Measurements from ENCODE around the gene TMEM138. TPM values are rescaled to one million over a fixed set of nuclear protein-coding genes. Genes with fewer than 3 reads are reported as not detected.

TMEM138 gene
- total RNA-seq = 19.9 TPM

- H3K27me3 ChIP-seq = no peaks in the 10 kb centered on the region
- H3K4me3 ChIP-seq = peak within 1 kb of the TSS; percentile 56 to 72
- TF ChIP-seq POLR2A (IDR thresholded peaks at IDR 0.05) (peak in 1 of 2 donors; percentile 65), POLR2AphosphoS5 (IDR thresholded peaks at IDR 0.05; ENCODE audit: insufficient read depth in 1 of 2, low read depth in 1 of 2) (peak; percentile 92 to 93), CTCF (IDR thresholded peaks at IDR 0.05) (no peak)
- peak within 1 kb of the TSS; percentile 83 for H3K27ac ChIP-seq
- DNase-seq (ENCODE audit: extremely low spot score in 2 of 2) = no peak
- intact Hi-C loops (cut with DNase I) = no loop called here
- no peaks in the 10 kb centered on the region for H3K9me3 ChIP-seq
- peaks cover 42% of the 10 kb centered on the region for H3K4me1 ChIP-seq
- H3K36me3 ChIP-seq = peaks cover 0 to 26% of the 10 kb centered on the region in 2 donors
Observed at GRCh38 chr11:61361741-61362541, at the start of gene TMEM138, which contains the start of gene CYB561A3. Gene TMEM138 (plus strand): TSS chr11:61362374. CDS start chr11:61364391, 2,017 bp downstream. Gene CYB561A3 (minus strand): TSS chr11:61361882. CDS start chr11:61356713, 5,169 bp downstream.

- Histone ChIP-seq H3K27me3 (no peaks in the 10 kb centered on the region), H3K36me3 (peaks cover 0 to 91% of the 10 kb centered on the region in 2 donors), H3K4me1 (no peaks in the 10 kb centered on the region), H3K4me3 (no peak overlapping the region), H3K9me3 (no peaks in the 10 kb centered on the region), H3K27ac (no peak overlapping the region)
- DNase-seq (ENCODE audit: extremely low spot score in 2 of 2) = no peak
- intact Hi-C loops (cut with DNase I) = no loop called here
- TF ChIP-seq POLR2A (IDR thresholded peaks at IDR 0.05) (no peak), CTCF (IDR thresholded peaks at IDR 0.05) (no peak), POLR2AphosphoS5 (IDR thresholded peaks at IDR 0.05; ENCODE audit: insufficient read depth in 1 of 2, low read depth in 1 of 2) (no peak)
Observed at GRCh38 chr11:61315260-61315659, 46.9 kb upstream of the TMEM138 start.

- Histone ChIP-seq H3K4me1 (peaks cover 40% of the 10 kb centered on the region), H3K4me3 (no peak overlapping the region), H3K9me3 (no peaks in the 10 kb centered on the region), H3K27me3 (no peaks in the 10 kb centered on the region), H3K36me3 (peaks cover 0 to 76% of the 10 kb centered on the region in 2 donors), H3K27ac (no peak overlapping the region)
- TF ChIP-seq POLR2A (IDR thresholded peaks at IDR 0.05) = no peak
- TF ChIP-seq POLR2AphosphoS5 (IDR thresholded peaks at IDR 0.05; ENCODE audit: insufficient read depth in 1 of 2, low read depth in 1 of 2) = no peak
- intact Hi-C loops (cut with DNase I) = no loop called here
- DNase-seq (ENCODE audit: extremely low spot score in 2 of 2) = no peak
Observed at GRCh38 chr11:61325649-61326414, 36.3 kb upstream of the TMEM138 start.

- Histone ChIP-seq H3K27ac (no peak overlapping the region), H3K27me3 (no peaks in the 10 kb centered on the region), H3K4me1 (peaks cover 56% of the 10 kb centered on the region), H3K9me3 (no peaks in the 10 kb centered on the region), H3K4me3 (no peak overlapping the region), H3K36me3 (peaks cover 0 to 61% of the 10 kb centered on the region in 2 donors)
- TF ChIP-seq POLR2AphosphoS5 (IDR thresholded peaks at IDR 0.05; ENCODE audit: insufficient read depth in 1 of 2, low read depth in 1 of 2) (no peak), POLR2A (IDR thresholded peaks at IDR 0.05) (no peak), CTCF (IDR thresholded peaks at IDR 0.05) (no peak)
- intact Hi-C loops (cut with DNase I) = no loop called here
- DNase-seq (ENCODE audit: extremely low spot score in 2 of 2) = no peak
Observed at GRCh38 chr11:61327669-61328071, 34.5 kb upstream of the TMEM138 start.

GRCh38 chr11:61328351-61328750 lies 33.8 kb upstream of the TMEM138 start:
- no peak for DNase-seq (ENCODE audit: extremely low spot score in 2 of 2)
- Histone ChIP-seq H3K36me3 (peaks cover 0 to 54% of the 10 kb centered on the region in 2 donors), H3K4me3 (no peak overlapping the region), H3K27ac (no peak overlapping the region), H3K9me3 (no peaks in the 10 kb centered on the region), H3K27me3 (no peaks in the 10 kb centered on the region), H3K4me1 (peaks cover 56% of the 10 kb centered on the region)
- intact Hi-C loops (cut with DNase I) = no loop called here
- no peak for TF ChIP-seq CTCF (IDR thresholded peaks at IDR 0.05)
- TF ChIP-seq POLR2A (IDR thresholded peaks at IDR 0.05) = no peak
- TF ChIP-seq POLR2AphosphoS5 (IDR thresholded peaks at IDR 0.05; ENCODE audit: insufficient read depth in 1 of 2, low read depth in 1 of 2) = no peak

Measured in vagina (tissue), 2 donors.